Peyer's patch (tissue), 4 donors: ENCODE measurements around the gene MRPS9.

Source experiments
- CTCF ChIP-seq, 6 experiments: fragments of 450-650 bp in 4 of 6; fragments of 200-600 bp in 2 of 6; sonication (generic) in 1 of 6; IDR thresholded peaks; one replicate each; pipeline ENCODE4 v1.5.1; 2017 to 2019; ENCODE audit warnings: antibody characterized with exemption in 6 of 6, mild to moderate bottlenecking in 3 of 6, moderate library complexity in 1 of 6
- POLR2A ChIP-seq, 2 donors: fragments of 450-650 bp; IDR thresholded peaks; one replicate each; pipeline ENCODE4 v1.5.1; 2017; ENCODE audit warnings: antibody characterized with exemption in 2 of 2, mild to moderate bottlenecking in 2 of 2, moderate library complexity in 2 of 2

GRCh38 chr2:105057005-105057404, 19.1 kb downstream of the MRPS9 start:
- TF ChIP-seq CTCF (IDR thresholded peaks at IDR 0.05): no peak
- TF ChIP-seq POLR2A (IDR thresholded peaks at IDR 0.05): no peak
